Measurements from ENCODE around the gene FHOD3. TPM values are rescaled to one million over a fixed set of nuclear protein-coding genes. Genes with fewer than 3 reads are reported as not detected.

FHOD3 gene
- total RNA-seq, 2 donors from 2014 or later, result 2.8 to 3.1 TPM

GRCh38 chr18:36496022-36496421, 198.5 kb downstream of the FHOD3 start:
- Histone ChIP-seq H3K27me3 (ENCODE audit: control insufficient read depth, insufficient read depth, low read length, poor library complexity, severe bottlenecking) (no peaks in the 10 kb centered on the region), H3K36me3 (ENCODE audit: control insufficient read depth, insufficient read depth, low read length) (no peaks in the 10 kb centered on the region), H3K4me1 (ENCODE audit: control insufficient read depth, insufficient read depth, low read length) (peaks cover 5% of the 10 kb centered on the region), H3K27ac (ENCODE audit: low read depth, low read length) (no peak overlapping the region), H3K9ac (ENCODE audit: extremely low read depth, low read length, poor library complexity, severe bottlenecking) (no peak overlapping the region), H3K9me3 (ENCODE audit: control insufficient read depth, low read length) (no peaks in the 10 kb centered on the region), H3K4me3 (ENCODE audit: low read length) (no peak overlapping the region)
- Mint-ChIP-seq H3K4me3 (no peak overlapping the region), H3K9me3 (no peaks in the 10 kb centered on the region), H3K27me3 (ENCODE audit: insufficient read depth) (no peaks in the 10 kb centered on the region), H3K27ac (no peak overlapping the region), H3K36me3 (ENCODE audit: low read depth) (no peaks in the 10 kb centered on the region), H3K4me1 (peaks cover 22% of the 10 kb centered on the region)
- DNase-seq, result no peak
- TF ChIP-seq CTCF (conservative IDR thresholded peaks at IDR 0.05), result no peak

DNA sequence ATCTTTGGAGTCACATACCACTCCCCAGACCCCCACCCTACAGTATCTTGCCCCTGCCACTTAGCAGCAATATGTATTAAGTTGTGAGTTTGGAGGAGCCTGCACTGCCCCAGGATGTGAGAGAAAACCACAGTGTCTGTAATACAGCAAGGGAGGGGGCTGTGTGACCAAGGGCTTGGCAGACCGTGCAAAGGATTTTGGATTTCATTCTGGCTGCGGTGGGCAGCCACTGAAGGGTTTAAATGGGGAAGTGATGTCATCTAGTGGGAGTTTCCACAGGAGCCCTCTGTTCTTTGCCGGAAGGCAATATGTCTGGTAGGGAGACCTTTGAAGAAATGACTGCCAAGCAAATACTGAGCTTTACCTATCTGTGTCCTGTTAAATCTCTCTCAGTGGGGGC, 202.4 kb downstream of the FHOD3 start:
- Mint-ChIP-seq H3K4me3 (no peak overlapping the region), H3K9me3 (no peaks in the 10 kb centered on the region), H3K4me1 (peaks cover 6% of the 10 kb centered on the region), H3K36me3 (ENCODE audit: low read depth) (no peaks in the 10 kb centered on the region), H3K27me3 (ENCODE audit: insufficient read depth) (no peaks in the 10 kb centered on the region), H3K27ac (no peak overlapping the region)
- TF ChIP-seq CTCF (conservative IDR thresholded peaks at IDR 0.05), result no peak
- Histone ChIP-seq H3K27me3 (ENCODE audit: control insufficient read depth, insufficient read depth, low read length, poor library complexity, severe bottlenecking) (no peaks in the 10 kb centered on the region), H3K27ac (ENCODE audit: low read depth, low read length) (no peak overlapping the region), H3K4me3 (ENCODE audit: low read length) (no peak overlapping the region), H3K36me3 (ENCODE audit: control insufficient read depth, insufficient read depth, low read length) (no peaks in the 10 kb centered on the region), H3K9ac (ENCODE audit: extremely low read depth, low read length, poor library complexity, severe bottlenecking) (no peak overlapping the region), H3K4me1 (ENCODE audit: control insufficient read depth, insufficient read depth, low read length) (no peaks in the 10 kb centered on the region), H3K9me3 (ENCODE audit: control insufficient read depth, low read length) (no peaks in the 10 kb centered on the region)
- 85 to 87% methylated on average over 3 of the region's 3 CpGs for WGBS, 2 experiments (ENCODE audit: insufficient coverage in 1 of 2, insufficient read length in 1 of 2)
- no peak for DNase-seq

DNA sequence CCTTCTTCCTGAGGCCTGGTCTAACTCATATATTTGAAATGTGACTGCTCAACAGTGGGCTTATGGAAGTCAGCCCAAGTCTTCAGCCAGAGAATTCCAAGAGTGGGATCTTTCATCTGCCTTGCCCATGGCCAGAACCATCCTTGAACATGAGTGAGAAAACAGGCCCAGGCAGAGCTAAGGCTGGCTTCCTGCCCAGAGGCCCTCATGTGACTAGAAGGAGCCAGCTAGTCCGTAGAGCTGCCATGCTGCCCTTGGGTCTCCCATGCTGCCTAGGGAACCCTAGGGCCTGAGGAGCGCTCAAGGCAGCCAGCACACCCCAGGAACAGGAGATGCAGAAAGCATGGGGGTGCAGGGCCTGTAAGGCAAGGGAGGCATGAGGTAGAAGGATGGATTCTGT, 203.6 kb downstream of the FHOD3 start:
- 80 to 96% methylated on average over 2 of the region's 2 CpGs for WGBS, 2 experiments (ENCODE audit: insufficient coverage in 1 of 2, insufficient read length in 1 of 2)

More for the DNA sequence above, 203.6 kb downstream of the FHOD3 start:
- no peaks in the 10 kb centered on the region for H3K27me3 Mint-ChIP-seq (ENCODE audit: insufficient read depth)
- Histone ChIP-seq H3K4me3 (ENCODE audit: low read length) (no peak overlapping the region), H3K9ac (ENCODE audit: extremely low read depth, low read length, poor library complexity, severe bottlenecking) (no peak overlapping the region), H3K27me3 (ENCODE audit: control insufficient read depth, insufficient read depth, low read length, poor library complexity, severe bottlenecking) (no peaks in the 10 kb centered on the region), H3K4me1 (ENCODE audit: control insufficient read depth, insufficient read depth, low read length) (no peaks in the 10 kb centered on the region), H3K9me3 (ENCODE audit: control insufficient read depth, low read length) (no peaks in the 10 kb centered on the region), H3K27ac (ENCODE audit: low read depth, low read length) (no peak overlapping the region), H3K36me3 (ENCODE audit: control insufficient read depth, insufficient read depth, low read length) (no peaks in the 10 kb centered on the region)
- H3K36me3 Mint-ChIP-seq (ENCODE audit: low read depth), result no peaks in the 10 kb centered on the region
- DNase-seq, result peak; percentile 27
- TF ChIP-seq CTCF (conservative IDR thresholded peaks at IDR 0.05), result no peak
- H3K4me3 Mint-ChIP-seq, result no peak overlapping the region
- H3K9me3 Mint-ChIP-seq, result no peaks in the 10 kb centered on the region
- peaks cover 6% of the 10 kb centered on the region for H3K4me1 Mint-ChIP-seq
- H3K27ac Mint-ChIP-seq, result no peak overlapping the region
